GM23248 (cell line): ENCODE data around the gene BRINP2.

Experiments
- EZH2 ChIP-seq: fragments of 200-600 bp; sonication (generic); IDR thresholded peaks from 2 replicates; pipeline ENCODE4 v1.6.1; 2018; ENCODE audit warnings: antibody characterized with exemption, mild to moderate bottlenecking; ENCODE audit not compliant: insufficient read depth, poor library complexity, severe bottlenecking
- EZH2phosphoT487 ChIP-seq: fragments of 200-600 bp; sonication (generic); IDR thresholded peaks from 2 replicates; pipeline ENCODE4 v1.6.1; 2018; ENCODE audit warnings: antibody characterized with exemption, moderate library complexity, mild to moderate bottlenecking, low read depth; ENCODE audit not compliant: insufficient read depth

DNA sequence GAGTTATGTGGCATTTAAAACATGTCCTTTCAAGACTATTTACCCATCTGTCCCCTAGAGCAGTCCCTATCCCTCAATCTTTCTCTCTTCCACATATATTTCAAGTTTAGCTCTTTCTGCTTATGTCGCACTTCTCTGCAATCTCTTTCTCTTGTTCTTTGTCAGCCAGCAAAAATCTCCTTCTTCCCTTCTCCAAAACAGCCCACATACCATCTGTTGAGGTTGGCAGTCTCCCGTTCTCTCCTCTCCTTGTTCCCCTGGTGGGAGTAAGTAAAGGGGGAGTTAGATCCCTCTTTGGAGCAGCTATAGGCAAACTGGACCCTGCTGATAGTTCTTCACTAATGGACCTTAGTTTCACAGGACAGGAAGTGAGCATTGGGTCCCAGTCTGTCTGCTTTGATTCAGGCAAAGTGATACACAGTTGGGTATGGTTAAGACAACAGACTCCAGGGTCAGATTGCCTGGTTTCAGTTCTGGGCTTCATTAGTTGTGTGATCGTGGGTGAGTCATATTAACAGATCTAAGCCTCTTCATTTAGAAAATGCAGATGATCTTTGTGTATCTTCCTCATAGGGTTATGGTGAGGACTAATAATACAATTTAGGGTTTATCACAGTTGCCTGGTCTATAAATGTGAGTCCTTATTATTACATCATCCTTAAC is 19.7 kb downstream of the BRINP2 start:
- no peak for TF ChIP-seq EZH2
- no peak for TF ChIP-seq EZH2phosphoT487
